GM12878 (cell line): ENCODE results near the gene CACNA2D2. TPM values are rescaled to one million over a fixed set of nuclear protein-coding genes. Genes with fewer than 3 reads are reported as not detected.

Source experiments
- ATAC-seq: fragments of 200-7000 bp; cut with Tn5 transposase; 3 replicates; pipeline ENCODE4 v1.9.1; 2020; ENCODE audit warnings: mild to moderate bottlenecking, moderate library complexity
- BruUV-seq: library from RNA; stranded (reverse); fragments of 400-500 nt; replicated peaks from 2 replicates; lab custom pipeline; 2021; lab: Mats Ljungman, UMichigan
- CTCF ChIA-PET: fragments of 300-600 bp; sonication (Branson Sonifier 250); formaldehyde crosslinking; extraction: SDS; loops from one replicate; lab custom pipeline; 2021; ENCODE audit warnings: inconsistent platforms; lab: Yijun Ruan, JAX
- POLR2A ChIA-PET: fragments of 350-600 bp; formaldehyde crosslinking; extraction: SDS; loops from one replicate; lab custom pipeline; 2021; ENCODE audit warnings: inconsistent platforms; lab: Charles Lee
- RAD21 ChIA-PET: fragments of 300-600 bp; sonication (Branson Sonifier 250); formaldehyde crosslinking; loops from one replicate; lab custom pipeline; 2023; ENCODE audit warnings: antibody characterized with exemption; ENCODE audit not compliant: unreplicated experiment; lab: Charles Lee
- SMC1A ChIA-PET: fragments of 300-600 bp; sonication (Branson Sonifier 250); formaldehyde crosslinking; loops from one replicate; lab custom pipeline; 2023; ENCODE audit not compliant: unreplicated experiment, uncharacterized antibody; lab: Charles Lee
- DNase-seq: peaks from one replicate; pipeline ENCODE4 v3.0.0-alpha.2; 2011; ENCODE audit warnings: low read depth, low spot score
- FAIRE-seq: peaks from 3 replicates; lab custom pipeline; 2011; peaks lifted over from hg19 to GRCh38; lab: Jason Lieb, UNC
- H2AFZ ChIP-seq: 2 replicates; pipeline ENCODE4 v1.6.0; 2011; ENCODE audit warnings: low read depth, low read length, control low read depth; ENCODE audit not compliant: control insufficient read depth
- H3K27ac ChIP-seq: 2 replicates; pipeline ENCODE4 v1.5.1; 2011; ENCODE audit warnings: control low read depth; ENCODE audit not compliant: control insufficient read depth, insufficient read depth
- H3K27me3 ChIP-seq, 2 experiments: replicated peaks in 1 of 2; 2 replicates each; pipeline versions ENCODE4 v1.6.0 to v1.6.1; 2011; ENCODE audit warnings: low read length in 1 of 2; ENCODE audit not compliant: control insufficient read depth in 2 of 2, insufficient read depth in 2 of 2
- H3K36me3 ChIP-seq, 2 experiments: 2 replicates each; pipeline ENCODE4 v1.5.1; 2011; ENCODE audit warnings: low read length in 1 of 2; ENCODE audit not compliant: control insufficient read depth in 2 of 2, insufficient read depth in 2 of 2
- H3K4me1 ChIP-seq: 2 replicates; pipeline ENCODE4 v1.6.1; 2011; ENCODE audit warnings: mild to moderate bottlenecking, low read length, moderate library complexity, mixed read lengths; ENCODE audit not compliant: control insufficient read depth, insufficient read depth
- H3K4me2 ChIP-seq: 2 replicates; pipeline ENCODE4 v1.6.0; 2011; ENCODE audit warnings: control low read depth; ENCODE audit not compliant: control insufficient read depth, insufficient read depth
- H3K4me3 ChIP-seq: fragments of 200-600 bp; sonication (generic); 2 replicates; pipeline ENCODE4 v1.5.1; 2016
- H3K79me2 ChIP-seq: 2 replicates; pipeline ENCODE4 v1.6.0; 2011; ENCODE audit warnings: low read length; ENCODE audit not compliant: control insufficient read depth, insufficient read depth
- H3K9ac ChIP-seq: 2 replicates; pipeline ENCODE4 v1.8.0; 2011; ENCODE audit warnings: low read length, control low read depth, mixed read lengths; ENCODE audit not compliant: control insufficient read depth, insufficient read depth
- H3K9me3 ChIP-seq: replicated peaks from 3 replicates; pipeline ENCODE4 v1.5.1; 2011; ENCODE audit warnings: mild to moderate bottlenecking, low read length; ENCODE audit not compliant: control insufficient read depth, insufficient read depth
- H4K20me1 ChIP-seq: 2 replicates; pipeline ENCODE4 v1.6.0; 2011; ENCODE audit not compliant: control insufficient read depth, insufficient read depth
- CBX5 ChIP-seq: sonication (generic); IDR thresholded peaks from 2 replicates; pipeline ENCODE4 v1.6.1; 2016; ENCODE audit warnings: low read depth, moderate library complexity, mild to moderate bottlenecking, inconsistent platforms
- EED ChIP-seq: sonication (generic); IDR thresholded peaks from 2 replicates; pipeline ENCODE4 v1.6.1; 2016; ENCODE audit warnings: antibody characterized with exemption, low read depth
- FOXK2 ChIP-seq: fragments of 450-650 bp; IDR thresholded peaks from 2 replicates; pipeline ENCODE4 v1.6.1; 2017; ENCODE audit warnings: mild to moderate bottlenecking, moderate library complexity
- HDAC6 ChIP-seq: fragments of 200-600 bp; sonication (generic); IDR thresholded peaks from one replicate; pipeline ENCODE4 v1.8.0; 2017; ENCODE audit warnings: antibody characterized with exemption; ENCODE audit not compliant: unreplicated experiment
- KLF5 ChIP-seq: fragments of 450-650 bp; IDR thresholded peaks from 2 replicates; pipeline ENCODE4 v1.6.1; 2014; ENCODE audit warnings: mild to moderate bottlenecking; ENCODE audit not compliant: partially characterized antibody
- NR2C1 ChIP-seq: fragments of 450-650 bp; IDR thresholded peaks from 2 replicates; pipeline ENCODE4 v1.6.1; 2017; ENCODE audit warnings: antibody characterized with exemption, mild to moderate bottlenecking, moderate library complexity
- PML ChIP-seq: IDR thresholded peaks from 2 replicates; pipeline ENCODE4 v1.6.1; 2012; ENCODE audit warnings: low read length, inconsistent platforms
- RCOR1 ChIP-seq: conservative IDR thresholded peaks from 2 replicates; pipeline ENCODE4 v1.6.1; 2012; ENCODE audit warnings: low read depth, low read length, improper control_type of control experiment
- RFX5 ChIP-seq: IDR thresholded peaks from 2 replicates; pipeline ENCODE4 v1.6.1; 2011; ENCODE audit warnings: low read depth, low read length, improper control_type of control experiment
- SUZ12 ChIP-seq: fragments of 200-600 bp; sonication (generic); IDR thresholded peaks from one replicate; pipeline ENCODE4 v1.6.1; 2018; ENCODE audit warnings: antibody characterized with exemption, mild to moderate bottlenecking; ENCODE audit not compliant: unreplicated experiment
- WRNIP1 ChIP-seq: IDR thresholded peaks from 2 replicates; pipeline ENCODE4 v1.6.1; 2011; ENCODE audit warnings: low read depth, low read length, improper control_type of control experiment, borderline replicate concordance
- ZNF207 ChIP-seq: fragments of 450-650 bp; IDR thresholded peaks from 2 replicates; pipeline ENCODE4 v1.6.1; 2014; ENCODE audit warnings: antibody characterized with exemption, mild to moderate bottlenecking, borderline replicate concordance
- ZNF274 ChIP-seq: IDR thresholded peaks from one replicate; pipeline ENCODE4 v1.8.0; 2011; ENCODE audit not compliant: insufficient read length, insufficient read depth
- whole genome bisulfite sequencing: methylation state at CpG from one replicate; pipeline ENCODE4 v1.1.6; 2016; ENCODE audit warnings: low lambda C conversion rate; ENCODE audit not compliant: insufficient replicate concordance, insufficient coverage; ENCODE audit errors: missing lambda C conversion rate; 5-methylcytosine and 5-hydroxymethylcytosine counted together
- in situ Hi-C: fragments of 300-500 bp; cut with MboI; formaldehyde crosslinking; loops from 9 replicates; pipeline ENCODE4 v1.14.3; 2018; ENCODE audit warnings: mixed read lengths
- intact Hi-C: fragments of 100-400 bp; cut with micrococcal nuclease; formaldehyde crosslinking; loops from one replicate; pipeline ENCODE4 v1.14.2; 2022; ENCODE audit not compliant: unreplicated experiment
- polyA plus RNA-seq, 11 experiments: library from polyadenylated mRNA; depleted of rRNA in 4 of 11; unstranded in 6 of 11; stranded (reverse) in 5 of 11; fragments of >200 nt; fragmentation: Nextera tagmentation in 4 of 11; fragmentation: Illumina TruSeq in 1 of 11; extraction: Ambion mirVana in 4 of 11; extraction: Trizol in 1 of 11; gene quantifications; 1 replicate in 1 of 11; 2 replicates in 10 of 11; pipeline versions ENCODE4 v1.2.1 to v1.2.3, GENCODE V29; 2011 to 2016; ENCODE audit warnings: inconsistent platforms in 2 of 11, missing spikeins in 2 of 11, low read depth in 1 of 11
- total RNA-seq, 4 experiments: library from RNA; depleted of rRNA in 3 of 4; stranded (reverse); fragments of >200 nt in 3 of 4; fragmentation: Illumina TruSeq in 1 of 4; extraction: Trizol in 1 of 4; gene quantifications; 2 replicates each; pipeline versions ENCODE4 v1.2.1 to v1.2.3, GENCODE V29; 2013 to 2021
- TF ChIP-seq, protein P1 (sequence below): IDR thresholded peaks from 2 replicates; pipeline ENCODE4 v1.6.1; 2012; ENCODE audit warnings: low read depth, low read length, improper control_type of control experiment
- TF ChIP-seq, protein P2 (sequence below): IDR thresholded peaks from 2 replicates; pipeline ENCODE4 v1.6.1; 2011; ENCODE audit warnings: borderline replicate concordance, low read depth, mild to moderate bottlenecking, moderate library complexity, mixed read lengths, low read length; ENCODE audit not compliant: insufficient read depth; ENCODE audit errors: extremely low read length
- TF ChIP-seq, protein P3 (sequence below): IDR thresholded peaks from 2 replicates; pipeline ENCODE4 v1.6.1; 2012; ENCODE audit warnings: low read depth, low read length, improper control_type of control experiment
- TF ChIP-seq, protein P4 (sequence below): IDR thresholded peaks from 2 replicates; pipeline ENCODE4 v1.6.1; 2011; ENCODE audit warnings: mild to moderate bottlenecking, low read depth, low read length, moderate library complexity; ENCODE audit not compliant: insufficient replicate concordance

The CACNA2D2 gene
- total and polyA plus RNA-seq, 10 of the 15 experiments (the other 5 are each of a cell fraction or from before 2014, with no cell fraction given), result 0.03 to 0.07 TPM; not detected in 8

DNA sequence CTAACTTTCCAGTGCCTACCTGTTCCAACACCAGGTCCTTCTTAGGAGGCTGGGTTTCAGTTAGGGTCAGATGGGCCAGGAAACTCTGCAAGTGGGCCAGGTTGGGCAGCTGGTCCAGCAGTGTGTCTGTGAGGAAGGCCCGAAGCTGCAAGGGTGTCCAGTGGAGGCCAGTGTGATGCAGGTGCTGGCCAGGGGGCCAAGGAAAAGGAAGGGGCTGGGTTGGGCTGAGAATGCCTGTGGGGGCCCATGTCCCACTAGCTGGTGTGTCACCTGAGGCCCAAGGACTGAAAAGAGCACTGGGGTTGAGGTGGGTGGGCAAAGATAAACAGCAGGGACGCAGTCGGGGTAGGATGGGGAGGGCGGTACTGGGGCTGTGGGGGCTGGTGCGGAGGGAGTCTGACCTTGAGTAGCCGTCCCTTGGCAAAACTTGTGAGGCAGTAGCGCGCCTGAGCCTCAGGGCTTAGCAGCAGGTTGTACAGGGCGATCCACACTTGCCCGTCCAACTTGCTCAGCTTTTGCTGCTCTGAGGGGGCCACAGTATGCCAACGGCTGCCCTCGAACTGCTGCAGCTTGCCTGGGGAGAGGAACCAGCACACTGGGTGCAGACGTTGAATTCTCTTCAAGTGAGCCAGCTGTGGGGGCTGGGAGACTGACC, 161.3 kb downstream of the CACNA2D2 start:
- Histone ChIP-seq H3K4me3 (no peak overlapping the region), H3K9me3 (no peaks in the 10 kb centered on the region), H3K27ac (no peak overlapping the region), H3K4me2 (no peak overlapping the region), H3K27me3 (no peaks in the 10 kb centered on the region), H3K79me2 (peaks cover 34% of the 10 kb centered on the region), H3K4me1 (peaks cover 8% of the 10 kb centered on the region; the same call in 1 of the 2 replicates), H2AFZ (no peak overlapping the region), H3K36me3 (no peaks in the 10 kb centered on the region), H3K9ac (no peak overlapping the region)
- in situ Hi-C loops, result no loop called here
- no peak for FAIRE-seq
- no peak for ATAC-seq
- intact Hi-C loops, result no loop called here
- ChIA-PET RAD21 (no interaction called here), CTCF (no interaction called here), SMC1A (no interaction called here)
- no peak for DNase-seq
- WGBS, result 79% methylated on average over 12 of the region's 13 CpGs
- TF ChIP-seq EED (no peak), WRNIP1 (no peak), NR2C1 (no peak), FOXK2 (no peak), RFX5 (no peak), PML (no peak), HDAC6 (no peak), ZNF274 (no peak), CBX5 (no peak), RCOR1 (no peak), ZNF207 (no peak), KLF5 (no peak), SUZ12 (no peak)
- TF ChIP-seq, protein P1, sequence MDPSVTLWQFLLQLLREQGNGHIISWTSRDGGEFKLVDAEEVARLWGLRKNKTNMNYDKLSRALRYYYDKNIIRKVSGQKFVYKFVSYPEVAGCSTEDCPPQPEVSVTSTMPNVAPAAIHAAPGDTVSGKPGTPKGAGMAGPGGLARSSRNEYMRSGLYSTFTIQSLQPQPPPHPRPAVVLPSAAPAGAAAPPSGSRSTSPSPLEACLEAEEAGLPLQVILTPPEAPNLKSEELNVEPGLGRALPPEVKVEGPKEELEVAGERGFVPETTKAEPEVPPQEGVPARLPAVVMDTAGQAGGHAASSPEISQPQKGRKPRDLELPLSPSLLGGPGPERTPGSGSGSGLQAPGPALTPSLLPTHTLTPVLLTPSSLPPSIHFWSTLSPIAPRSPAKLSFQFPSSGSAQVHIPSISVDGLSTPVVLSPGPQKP, result no peak
- TF ChIP-seq, protein P2, sequence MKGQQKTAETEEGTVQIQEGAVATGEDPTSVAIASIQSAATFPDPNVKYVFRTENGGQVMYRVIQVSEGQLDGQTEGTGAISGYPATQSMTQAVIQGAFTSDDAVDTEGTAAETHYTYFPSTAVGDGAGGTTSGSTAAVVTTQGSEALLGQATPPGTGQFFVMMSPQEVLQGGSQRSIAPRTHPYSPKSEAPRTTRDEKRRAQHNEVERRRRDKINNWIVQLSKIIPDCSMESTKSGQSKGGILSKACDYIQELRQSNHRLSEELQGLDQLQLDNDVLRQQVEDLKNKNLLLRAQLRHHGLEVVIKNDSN, result no peak
- TF ChIP-seq, protein P3, sequence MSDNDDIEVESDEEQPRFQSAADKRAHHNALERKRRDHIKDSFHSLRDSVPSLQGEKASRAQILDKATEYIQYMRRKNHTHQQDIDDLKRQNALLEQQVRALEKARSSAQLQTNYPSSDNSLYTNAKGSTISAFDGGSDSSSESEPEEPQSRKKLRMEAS, result no peak
- TF ChIP-seq, protein P4, sequence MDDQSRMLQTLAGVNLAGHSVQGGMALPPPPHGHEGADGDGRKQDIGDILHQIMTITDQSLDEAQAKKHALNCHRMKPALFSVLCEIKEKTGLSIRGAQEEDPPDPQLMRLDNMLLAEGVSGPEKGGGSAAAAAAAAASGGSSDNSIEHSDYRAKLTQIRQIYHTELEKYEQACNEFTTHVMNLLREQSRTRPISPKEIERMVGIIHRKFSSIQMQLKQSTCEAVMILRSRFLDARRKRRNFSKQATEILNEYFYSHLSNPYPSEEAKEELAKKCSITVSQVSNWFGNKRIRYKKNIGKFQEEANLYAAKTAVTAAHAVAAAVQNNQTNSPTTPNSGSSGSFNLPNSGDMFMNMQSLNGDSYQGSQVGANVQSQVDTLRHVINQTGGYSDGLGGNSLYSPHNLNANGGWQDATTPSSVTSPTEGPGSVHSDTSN, result no peak
- TF ChIP-seq, all 136 proteins: peak for 0
- POLR2A ChIA-PET, result interaction anchor here (0.7 to 7.0 kb wide), 3 partner anchors 8 to 107 kb away, joined by 3 to 84 read pairs (median 3); partner anchors contain the start of genes CYB561D2 and NPRL2
- H4K20me1 ChIP-seq, result no peaks in the 10 kb centered on the region
- BruUV-seq, result no TSS peak
